Activated T-helper 2 cell treated with anti-CD3 and anti-CD28 coated beads, Interferon-gamma antibody, Interleukin-2, Interleukin-4, amounts not matched to agents 10 μg/mL and 5 μg/mL and 100 μg/mL, durations not matched to agents 14 hours and 24 hours and 36 hours (primary cell): ENCODE data around the gene BATF2. TPM values are rescaled to one million over a fixed set of nuclear protein-coding genes. Genes with fewer than 3 reads are reported as not detected.
"Not testable (repeated sequence)": the region's sequence is repeated elsewhere in the genome, so short reads cannot be mapped to it uniquely, and the experiment has no call there.

Experiments
- DNase-seq: peaks from one replicate; pipeline ENCODE4 v3.0.0; 2021; ENCODE audit warnings: low spot score
- H3K27ac Mint-ChIP-seq: one replicate; pipeline ENCODE4 v1.8.0; 2021; ENCODE audit warnings: mixed read lengths
- H3K27me3 Mint-ChIP-seq: one replicate; pipeline ENCODE4 v1.8.0; 2021; ENCODE audit warnings: low read depth, mixed read lengths
- H3K36me3 Mint-ChIP-seq: one replicate; pipeline ENCODE4 v1.8.0; 2021; ENCODE audit warnings: low read depth, mixed read lengths
- H3K4me1 Mint-ChIP-seq: one replicate; pipeline ENCODE4 v1.8.0; 2021; ENCODE audit warnings: low read depth, mixed read lengths
- H3K4me3 Mint-ChIP-seq: one replicate; pipeline ENCODE4 v1.8.0; 2021; ENCODE audit warnings: low read depth, mild to moderate bottlenecking, moderate library complexity, mixed read lengths
- H3K9me3 Mint-ChIP-seq: one replicate; pipeline ENCODE4 v1.8.0; 2021; ENCODE audit warnings: mixed read lengths
- intact Hi-C: fragments of 100-400 bp; cut with micrococcal nuclease; formaldehyde crosslinking; loops from one replicate; pipeline ENCODE4 v1.15.1; 2023
- total RNA-seq: library from RNA; stranded (reverse); gene quantifications from 2 replicates; pipeline ENCODE4 v1.2.3, GENCODE V29; 2022

BATF2 gene
- total RNA-seq, 1 donor from 2014 or later = 0.09 TPM

GRCh38 chr11:65008873-65009272, 12.1 kb upstream of the BATF2 start:
- Mint-ChIP-seq H3K36me3 (no peaks in the 10 kb centered on the region), H3K27me3 (no peaks in the 10 kb centered on the region), H3K27ac (no peak overlapping the region), H3K4me1 (peaks cover 7% of the 10 kb centered on the region), H3K9me3 (no peaks in the 10 kb centered on the region), H3K4me3 (no peak overlapping the region)
- intact Hi-C loops = no loop called here
- no peak for DNase-seq

- Mint-ChIP-seq H3K4me3 (no peak overlapping the region), H3K9me3 (no peaks in the 10 kb centered on the region), H3K27ac (no peak overlapping the region), H3K36me3 (no peaks in the 10 kb centered on the region), H3K27me3 (no peaks in the 10 kb centered on the region), H3K4me1 (peaks cover 3% of the 10 kb centered on the region)
- no peak for DNase-seq
- intact Hi-C loops = no loop called here
Observed at GRCh38 chr11:65008016-65008415, 11.2 kb upstream of the BATF2 start.

- H3K27me3 Mint-ChIP-seq, H3K9me3 Mint-ChIP-seq, H3K4me3 Mint-ChIP-seq, DNase-seq, H3K27ac Mint-ChIP-seq, intact Hi-C loops, H3K4me1 Mint-ChIP-seq, H3K36me3 Mint-ChIP-seq: not testable (repeated sequence)
Observed at GRCh38 chr11:65003968-65004367, 7.2 kb upstream of the BATF2 start.

GRCh38 chr11:65003282-65003681, 6.5 kb upstream of the BATF2 start:
- Mint-ChIP-seq H3K4me3 (no peak overlapping the region), H3K9me3 (no peaks in the 10 kb centered on the region), H3K27me3 (no peaks in the 10 kb centered on the region), H3K36me3 (no peaks in the 10 kb centered on the region), H3K4me1 (peaks cover 9% of the 10 kb centered on the region), H3K27ac (no peak overlapping the region)
- intact Hi-C loops = no loop called here
- DNase-seq = no peak

GRCh38 chr11:65002706-65003105, 5.9 kb upstream of the BATF2 start:
- Mint-ChIP-seq H3K27me3 (no peaks in the 10 kb centered on the region), H3K4me1 (peaks cover 12% of the 10 kb centered on the region), H3K4me3 (no peak overlapping the region), H3K9me3 (no peaks in the 10 kb centered on the region), H3K27ac (no peak overlapping the region), H3K36me3 (no peaks in the 10 kb centered on the region)
- no peak for DNase-seq
- intact Hi-C loops = no loop called here

- Mint-ChIP-seq H3K27me3 (peaks cover 3% of the 10 kb centered on the region), H3K27ac (no peak overlapping the region), H3K4me3 (no peak overlapping the region), H3K36me3 (no peaks in the 10 kb centered on the region), H3K9me3 (no peaks in the 10 kb centered on the region), H3K4me1 (peaks cover 12% of the 10 kb centered on the region)
- no peak for DNase-seq
- intact Hi-C loops = no loop called here
Observed at GRCh38 chr11:64999478-64999877, 2.7 kb upstream of the BATF2 start.

GRCh38 chr11:64998690-64999431, 2.1 kb upstream of the BATF2 start:
- no peak for DNase-seq
- peak overlapping the region; percentile 28 for H3K4me3 Mint-ChIP-seq

GRCh38 chr11:64998141-64998540, 1.4 kb upstream of the BATF2 start:
- H3K4me3 Mint-ChIP-seq = peak overlapping the region; percentile 28
- H3K27ac Mint-ChIP-seq = peak overlapping the region; percentile 59
- H3K9me3 Mint-ChIP-seq = no peaks in the 10 kb centered on the region
- H3K27me3 Mint-ChIP-seq = peaks cover 4% of the 10 kb centered on the region
- DNase-seq = no peak
- peaks cover 12% of the 10 kb centered on the region for H3K4me1 Mint-ChIP-seq
- intact Hi-C loops = no loop called here
- H3K36me3 Mint-ChIP-seq = no peaks in the 10 kb centered on the region

More at GRCh38 chr11:64998690-64999431, 2.1 kb upstream of the BATF2 start:
- H3K27ac Mint-ChIP-seq = peak overlapping the region; percentile 59
- H3K4me1 Mint-ChIP-seq = peaks cover 12% of the 10 kb centered on the region
- H3K27me3 Mint-ChIP-seq = peaks cover 3% of the 10 kb centered on the region
- H3K36me3 Mint-ChIP-seq = no peaks in the 10 kb centered on the region
- intact Hi-C loops = no loop called here
- H3K9me3 Mint-ChIP-seq = no peaks in the 10 kb centered on the region

GRCh38 chr11:64996327-64996709, 453 bp downstream of the BATF2 start:
- Mint-ChIP-seq H3K4me1 (peaks cover 12% of the 10 kb centered on the region), H3K36me3 (no peaks in the 10 kb centered on the region), H3K9me3 (no peaks in the 10 kb centered on the region), H3K4me3 (no peak overlapping the region), H3K27me3 (peaks cover 5% of the 10 kb centered on the region), H3K27ac (no peak overlapping the region)
- no peak for DNase-seq
- intact Hi-C loops = no loop called here

GRCh38 chr11:64994318-64994717, 2.5 kb downstream of the BATF2 start:
- DNase-seq = no peak
- H3K27me3 Mint-ChIP-seq = peaks cover 5% of the 10 kb centered on the region
- intact Hi-C loops = no loop called here
- H3K9me3 Mint-ChIP-seq = no peaks in the 10 kb centered on the region
- no peak overlapping the region for H3K27ac Mint-ChIP-seq
- H3K4me3 Mint-ChIP-seq = no peak overlapping the region
- H3K36me3 Mint-ChIP-seq = no peaks in the 10 kb centered on the region
- peaks cover 16% of the 10 kb centered on the region for H3K4me1 Mint-ChIP-seq

GRCh38 chr11:64990222-64990923, 6.4 kb downstream of the BATF2 start:
- no peak overlapping the region for H3K4me3 Mint-ChIP-seq
- DNase-seq = no peak
- peaks cover 4% of the 10 kb centered on the region for H3K27me3 Mint-ChIP-seq
- no peak overlapping the region for H3K27ac Mint-ChIP-seq
- H3K9me3 Mint-ChIP-seq = no peaks in the 10 kb centered on the region
- H3K4me1 Mint-ChIP-seq = peaks cover 6% of the 10 kb centered on the region
- no peaks in the 10 kb centered on the region for H3K36me3 Mint-ChIP-seq
- intact Hi-C loops = no loop called here

- peaks cover 6% of the 10 kb centered on the region for H3K4me1 Mint-ChIP-seq
- intact Hi-C loops = no loop called here
Observed at GRCh38 chr11:64989416-64989815, 7.4 kb downstream of the BATF2 start.

GRCh38 chr11:64987998-64988854, 8.5 kb downstream of the BATF2 start:
- Mint-ChIP-seq H3K9me3 (no peaks in the 10 kb centered on the region), H3K27me3 (peaks cover 6% of the 10 kb centered on the region)

More at GRCh38 chr11:64989416-64989815, 7.4 kb downstream of the BATF2 start:
- Mint-ChIP-seq H3K4me3 (no peak overlapping the region), H3K36me3 (no peaks in the 10 kb centered on the region), H3K27me3 (peaks cover 6% of the 10 kb centered on the region), H3K9me3 (no peaks in the 10 kb centered on the region), H3K27ac (no peak overlapping the region)
- no peak for DNase-seq

More at GRCh38 chr11:64987998-64988854, 8.5 kb downstream of the BATF2 start:
- H3K4me1 Mint-ChIP-seq = peaks cover 6% of the 10 kb centered on the region
- DNase-seq = no peak
- no peaks in the 10 kb centered on the region for H3K36me3 Mint-ChIP-seq
- intact Hi-C loops = no loop called here
- H3K27ac Mint-ChIP-seq = no peak overlapping the region
- no peak overlapping the region for H3K4me3 Mint-ChIP-seq
